GM12878 (cell line): ENCODE data around the gene VSTM1. TPM values are rescaled to one million over a fixed set of nuclear protein-coding genes. Genes with fewer than 3 reads are reported as not detected.

Source experiments
- ATAC-seq: fragments of 200-7000 bp; cut with Tn5 transposase; 3 replicates; pipeline ENCODE4 v1.9.1; 2020; ENCODE audit warnings: mild to moderate bottlenecking, moderate library complexity
- BruUV-seq: library from RNA; stranded (reverse); fragments of 400-500 nt; replicated peaks from 2 replicates; lab custom pipeline; 2021; lab: Mats Ljungman, UMichigan
- CTCF ChIA-PET: fragments of 300-600 bp; sonication (Branson Sonifier 250); formaldehyde crosslinking; extraction: SDS; loops from one replicate; lab custom pipeline; 2021; ENCODE audit warnings: inconsistent platforms; lab: Yijun Ruan, JAX
- POLR2A ChIA-PET: fragments of 350-600 bp; formaldehyde crosslinking; extraction: SDS; loops from one replicate; lab custom pipeline; 2021; ENCODE audit warnings: inconsistent platforms; lab: Charles Lee
- RAD21 ChIA-PET: fragments of 300-600 bp; sonication (Branson Sonifier 250); formaldehyde crosslinking; loops from one replicate; lab custom pipeline; 2023; ENCODE audit warnings: antibody characterized with exemption; ENCODE audit not compliant: unreplicated experiment; lab: Charles Lee
- SMC1A ChIA-PET: fragments of 300-600 bp; sonication (Branson Sonifier 250); formaldehyde crosslinking; loops from one replicate; lab custom pipeline; 2023; ENCODE audit not compliant: unreplicated experiment, uncharacterized antibody; lab: Charles Lee
- DNase-seq: peaks from one replicate; pipeline ENCODE4 v3.0.0-alpha.2; 2011; ENCODE audit warnings: low read depth, low spot score
- FAIRE-seq: peaks from 3 replicates; lab custom pipeline; 2011; peaks lifted over from hg19 to GRCh38; lab: Jason Lieb, UNC
- H2AFZ ChIP-seq: 2 replicates; pipeline ENCODE4 v1.6.0; 2011; ENCODE audit warnings: low read depth, low read length, control low read depth; ENCODE audit not compliant: control insufficient read depth
- H3K27ac ChIP-seq: 2 replicates; pipeline ENCODE4 v1.5.1; 2011; ENCODE audit warnings: control low read depth; ENCODE audit not compliant: control insufficient read depth, insufficient read depth
- H3K27me3 ChIP-seq, 2 experiments: replicated peaks in 1 of 2; 2 replicates each; pipeline versions ENCODE4 v1.6.0 to v1.6.1; 2011; ENCODE audit warnings: low read length in 1 of 2; ENCODE audit not compliant: control insufficient read depth in 2 of 2, insufficient read depth in 2 of 2
- H3K36me3 ChIP-seq, 2 experiments: 2 replicates each; pipeline ENCODE4 v1.5.1; 2011; ENCODE audit warnings: low read length in 1 of 2; ENCODE audit not compliant: control insufficient read depth in 2 of 2, insufficient read depth in 2 of 2
- H3K4me1 ChIP-seq: 2 replicates; pipeline ENCODE4 v1.6.1; 2011; ENCODE audit warnings: mild to moderate bottlenecking, low read length, moderate library complexity, mixed read lengths; ENCODE audit not compliant: control insufficient read depth, insufficient read depth
- H3K4me2 ChIP-seq: 2 replicates; pipeline ENCODE4 v1.6.0; 2011; ENCODE audit warnings: control low read depth; ENCODE audit not compliant: control insufficient read depth, insufficient read depth
- H3K4me3 ChIP-seq: fragments of 200-600 bp; sonication (generic); 2 replicates; pipeline ENCODE4 v1.5.1; 2016
- H3K79me2 ChIP-seq: 2 replicates; pipeline ENCODE4 v1.6.0; 2011; ENCODE audit warnings: low read length; ENCODE audit not compliant: control insufficient read depth, insufficient read depth
- H3K9ac ChIP-seq: 2 replicates; pipeline ENCODE4 v1.8.0; 2011; ENCODE audit warnings: low read length, control low read depth, mixed read lengths; ENCODE audit not compliant: control insufficient read depth, insufficient read depth
- H3K9me3 ChIP-seq: replicated peaks from 3 replicates; pipeline ENCODE4 v1.5.1; 2011; ENCODE audit warnings: mild to moderate bottlenecking, low read length; ENCODE audit not compliant: control insufficient read depth, insufficient read depth
- H4K20me1 ChIP-seq: 2 replicates; pipeline ENCODE4 v1.6.0; 2011; ENCODE audit not compliant: control insufficient read depth, insufficient read depth
- EZH2 ChIP-seq: IDR thresholded peaks from 2 replicates; pipeline ENCODE4 v1.6.1; 2012; ENCODE audit warnings: low read depth, mild to moderate bottlenecking, control low read depth, inconsistent platforms, low read length, borderline replicate concordance; ENCODE audit not compliant: control insufficient read depth
- GABPA ChIP-seq: IDR thresholded peaks from 2 replicates; pipeline ENCODE4 v1.6.1; 2014; ENCODE audit warnings: antibody characterized with exemption, low read depth, mild to moderate bottlenecking, inconsistent platforms
- IKZF1 ChIP-seq: fragments of 450-650 bp; conservative IDR thresholded peaks from 2 replicates; pipeline ENCODE4 v1.6.1; 2017; ENCODE audit warnings: antibody characterized with exemption, mild to moderate bottlenecking
- NR2F1 ChIP-seq: fragments of 450-650 bp; conservative IDR thresholded peaks from 2 replicates; pipeline ENCODE4 v1.6.1; 2017; ENCODE audit warnings: mild to moderate bottlenecking
- ZBED1 ChIP-seq: IDR thresholded peaks from 2 replicates; pipeline ENCODE4 v1.6.1; 2016; ENCODE audit warnings: borderline replicate concordance
- WGBS: methylation state at CpG from one replicate; pipeline ENCODE4 v1.1.6; 2016; ENCODE audit warnings: low lambda C conversion rate; ENCODE audit not compliant: insufficient replicate concordance, insufficient coverage; ENCODE audit errors: missing lambda C conversion rate; 5-methylcytosine and 5-hydroxymethylcytosine counted together
- in situ Hi-C: fragments of 300-500 bp; cut with MboI; formaldehyde crosslinking; loops from 9 replicates; pipeline ENCODE4 v1.14.3; 2018; ENCODE audit warnings: mixed read lengths
- intact Hi-C: fragments of 100-400 bp; cut with micrococcal nuclease; formaldehyde crosslinking; loops from one replicate; pipeline ENCODE4 v1.14.2; 2022; ENCODE audit not compliant: unreplicated experiment
- polyA plus RNA-seq, 11 experiments: library from polyadenylated mRNA; depleted of rRNA in 4 of 11; unstranded in 6 of 11; stranded (reverse) in 5 of 11; fragments of >200 nt; fragmentation: Nextera tagmentation in 4 of 11; fragmentation: Illumina TruSeq in 1 of 11; extraction: Ambion mirVana in 4 of 11; extraction: Trizol in 1 of 11; gene quantifications; 1 replicate in 1 of 11; 2 replicates in 10 of 11; pipeline versions ENCODE4 v1.2.1 to v1.2.3, GENCODE V29; 2011 to 2016; ENCODE audit warnings: inconsistent platforms in 2 of 11, missing spikeins in 2 of 11, low read depth in 1 of 11
- total RNA-seq, 4 experiments: library from RNA; depleted of rRNA in 3 of 4; stranded (reverse); fragments of >200 nt in 3 of 4; fragmentation: Illumina TruSeq in 1 of 4; extraction: Trizol in 1 of 4; gene quantifications; 2 replicates each; pipeline versions ENCODE4 v1.2.1 to v1.2.3, GENCODE V29; 2013 to 2021
- TF ChIP-seq, protein P1 (sequence below): IDR thresholded peaks from 2 replicates; pipeline ENCODE4 v1.6.1; 2012; ENCODE audit warnings: mild to moderate bottlenecking, low read depth, low read length
- TF ChIP-seq, protein P2 (sequence below): fragments of 450-650 bp; formaldehyde crosslinking; IDR thresholded peaks from 2 replicates; pipeline ENCODE4 v1.5.0; 2022; ENCODE audit warnings: mild to moderate bottlenecking, missing genetic modification characterization
- TF ChIP-seq, protein P3 (sequence below): fragments of 450-650 bp; IDR thresholded peaks from 2 replicates; pipeline ENCODE4 v1.6.1; 2016; ENCODE audit warnings: mild to moderate bottlenecking, moderate library complexity, borderline replicate concordance
- TF ChIP-seq, protein P4 (sequence below), 3 experiments: IDR thresholded peaks in 2 of 3; conservative IDR thresholded peaks in 1 of 3; 2 replicates each; pipeline ENCODE4 v1.5.1; 2011; ENCODE audit warnings: low read depth in 3 of 3, low read length in 3 of 3, mild to moderate bottlenecking in 3 of 3, control low read depth in 2 of 3, moderate library complexity in 2 of 3, inconsistent platforms in 1 of 3, mixed read lengths in 1 of 3; ENCODE audit not compliant: control insufficient read depth in 2 of 3, insufficient read depth in 1 of 3; ENCODE audit errors: extremely low read depth in 1 of 3

Gene VSTM1
- total and polyA plus RNA-seq, 10 of the 15 experiments (the other 5 are each of a cell fraction or from before 2014, with no cell fraction given), result not detected

DNA sequence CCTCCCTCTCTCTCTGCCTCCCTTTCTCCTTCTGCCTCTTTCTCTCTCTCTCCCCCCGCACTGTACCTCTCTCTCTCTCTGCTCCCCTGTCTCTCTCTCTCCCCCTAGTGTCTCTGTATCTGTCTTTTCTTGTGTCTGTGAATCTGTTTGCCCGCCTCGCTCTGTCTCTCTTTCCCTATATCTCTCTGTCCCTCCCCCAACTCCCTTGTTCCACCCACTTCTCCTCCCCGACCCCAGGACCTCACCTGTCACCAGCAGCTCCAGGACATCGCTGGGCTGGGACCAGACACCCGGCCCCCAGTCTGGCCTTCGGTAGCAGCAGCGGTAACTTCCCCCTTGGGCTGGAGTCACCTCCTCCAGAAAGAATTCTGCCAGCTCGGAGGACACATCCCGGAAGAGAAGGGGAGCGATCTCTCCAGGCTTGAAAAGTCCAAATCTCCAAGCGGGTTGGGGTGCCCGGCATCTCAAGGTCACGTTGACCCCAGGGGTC, 33.0 kb upstream of the VSTM1 start:
- no peak for FAIRE-seq
- intact Hi-C loops, result no loop called here
- H3K4me2 ChIP-seq, result peak overlapping the region; percentile 74
- SMC1A ChIA-PET, result no interaction called here
- DNase-seq, result no peak
- POLR2A ChIA-PET, result interaction anchor here (0.6 kb wide), 2 partner anchors 24 to 1551 kb away, joined by 3 to 7 read pairs; no protein-coding TSS in a partner anchor
- 0 out of 2 replicates have a peak overlapping the region, but pooled peaks have one; percentile 34 for H3K9ac ChIP-seq
- in situ Hi-C loops, result no loop called here
- peaks cover 2% of the 10 kb centered on the region; the same call in 2 of the 3 replicates for H3K9me3 ChIP-seq
- CTCF ChIA-PET, result no interaction called here
- RAD21 ChIA-PET, result no interaction called here
- H3K4me1 ChIP-seq, result no peaks in the 10 kb centered on the region
- 7% methylated on average over 12 of the region's 14 CpGs for WGBS
- no peaks in the 10 kb centered on the region for H3K79me2 ChIP-seq
- no peaks in the 10 kb centered on the region; a peak in 2 of 4 replicates for H3K27me3 ChIP-seq
- no peak overlapping the region for H3K4me3 ChIP-seq
- H2AFZ ChIP-seq, result peak overlapping the region; percentile 65
- no peaks in the 10 kb centered on the region for H4K20me1 ChIP-seq
- no TSS peak for BruUV-seq
- no peaks in the 10 kb centered on the region for H3K36me3 ChIP-seq
- ATAC-seq, result peak; percentile 38; the same call in 1 of the 3 replicates
- no peak overlapping the region for H3K27ac ChIP-seq
- TF ChIP-seq, protein P1, sequence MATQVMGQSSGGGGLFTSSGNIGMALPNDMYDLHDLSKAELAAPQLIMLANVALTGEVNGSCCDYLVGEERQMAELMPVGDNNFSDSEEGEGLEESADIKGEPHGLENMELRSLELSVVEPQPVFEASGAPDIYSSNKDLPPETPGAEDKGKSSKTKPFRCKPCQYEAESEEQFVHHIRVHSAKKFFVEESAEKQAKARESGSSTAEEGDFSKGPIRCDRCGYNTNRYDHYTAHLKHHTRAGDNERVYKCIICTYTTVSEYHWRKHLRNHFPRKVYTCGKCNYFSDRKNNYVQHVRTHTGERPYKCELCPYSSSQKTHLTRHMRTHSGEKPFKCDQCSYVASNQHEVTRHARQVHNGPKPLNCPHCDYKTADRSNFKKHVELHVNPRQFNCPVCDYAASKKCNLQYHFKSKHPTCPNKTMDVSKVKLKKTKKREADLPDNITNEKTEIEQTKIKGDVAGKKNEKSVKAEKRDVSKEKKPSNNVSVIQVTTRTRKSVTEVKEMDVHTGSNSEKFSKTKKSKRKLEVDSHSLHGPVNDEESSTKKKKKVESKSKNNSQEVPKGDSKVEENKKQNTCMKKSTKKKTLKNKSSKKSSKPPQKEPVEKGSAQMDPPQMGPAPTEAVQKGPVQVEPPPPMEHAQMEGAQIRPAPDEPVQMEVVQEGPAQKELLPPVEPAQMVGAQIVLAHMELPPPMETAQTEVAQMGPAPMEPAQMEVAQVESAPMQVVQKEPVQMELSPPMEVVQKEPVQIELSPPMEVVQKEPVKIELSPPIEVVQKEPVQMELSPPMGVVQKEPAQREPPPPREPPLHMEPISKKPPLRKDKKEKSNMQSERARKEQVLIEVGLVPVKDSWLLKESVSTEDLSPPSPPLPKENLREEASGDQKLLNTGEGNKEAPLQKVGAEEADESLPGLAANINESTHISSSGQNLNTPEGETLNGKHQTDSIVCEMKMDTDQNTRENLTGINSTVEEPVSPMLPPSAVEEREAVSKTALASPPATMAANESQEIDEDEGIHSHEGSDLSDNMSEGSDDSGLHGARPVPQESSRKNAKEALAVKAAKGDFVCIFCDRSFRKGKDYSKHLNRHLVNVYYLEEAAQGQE, result no peak
- TF ChIP-seq NR2F1 (0 out of 2 replicates have a peak, but pooled peaks have one; percentile 37), EZH2 (no peak), GABPA (no peak), IKZF1 (0 out of 2 replicates have a peak, but pooled peaks have one; percentile 18), ZBED1 (no peak)
- TF ChIP-seq, protein P2, sequence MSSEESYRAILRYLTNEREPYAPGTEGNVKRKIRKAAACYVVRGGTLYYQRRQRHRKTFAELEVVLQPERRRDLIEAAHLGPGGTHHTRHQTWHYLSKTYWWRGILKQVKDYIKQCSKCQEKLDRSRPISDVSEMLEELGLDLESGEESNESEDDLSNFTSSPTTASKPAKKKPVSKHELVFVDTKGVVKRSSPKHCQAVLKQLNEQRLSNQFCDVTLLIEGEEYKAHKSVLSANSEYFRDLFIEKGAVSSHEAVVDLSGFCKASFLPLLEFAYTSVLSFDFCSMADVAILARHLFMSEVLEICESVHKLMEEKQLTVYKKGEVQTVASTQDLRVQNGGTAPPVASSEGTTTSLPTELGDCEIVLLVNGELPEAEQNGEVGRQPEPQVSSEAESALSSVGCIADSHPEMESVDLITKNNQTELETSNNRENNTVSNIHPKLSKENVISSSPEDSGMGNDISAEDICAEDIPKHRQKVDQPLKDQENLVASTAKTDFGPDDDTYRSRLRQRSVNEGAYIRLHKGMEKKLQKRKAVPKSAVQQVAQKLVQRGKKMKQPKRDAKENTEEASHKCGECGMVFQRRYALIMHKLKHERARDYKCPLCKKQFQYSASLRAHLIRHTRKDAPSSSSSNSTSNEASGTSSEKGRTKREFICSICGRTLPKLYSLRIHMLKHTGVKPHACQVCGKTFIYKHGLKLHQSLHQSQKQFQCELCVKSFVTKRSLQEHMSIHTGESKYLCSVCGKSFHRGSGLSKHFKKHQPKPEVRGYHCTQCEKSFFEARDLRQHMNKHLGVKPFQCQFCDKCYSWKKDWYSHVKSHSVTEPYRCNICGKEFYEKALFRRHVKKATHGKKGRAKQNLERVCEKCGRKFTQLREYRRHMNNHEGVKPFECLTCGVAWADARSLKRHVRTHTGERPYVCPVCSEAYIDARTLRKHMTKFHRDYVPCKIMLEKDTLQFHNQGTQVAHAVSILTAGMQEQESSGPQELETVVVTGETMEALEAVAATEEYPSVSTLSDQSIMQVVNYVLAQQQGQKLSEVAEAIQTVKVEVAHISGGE, result no peak
- TF ChIP-seq, protein P3, sequence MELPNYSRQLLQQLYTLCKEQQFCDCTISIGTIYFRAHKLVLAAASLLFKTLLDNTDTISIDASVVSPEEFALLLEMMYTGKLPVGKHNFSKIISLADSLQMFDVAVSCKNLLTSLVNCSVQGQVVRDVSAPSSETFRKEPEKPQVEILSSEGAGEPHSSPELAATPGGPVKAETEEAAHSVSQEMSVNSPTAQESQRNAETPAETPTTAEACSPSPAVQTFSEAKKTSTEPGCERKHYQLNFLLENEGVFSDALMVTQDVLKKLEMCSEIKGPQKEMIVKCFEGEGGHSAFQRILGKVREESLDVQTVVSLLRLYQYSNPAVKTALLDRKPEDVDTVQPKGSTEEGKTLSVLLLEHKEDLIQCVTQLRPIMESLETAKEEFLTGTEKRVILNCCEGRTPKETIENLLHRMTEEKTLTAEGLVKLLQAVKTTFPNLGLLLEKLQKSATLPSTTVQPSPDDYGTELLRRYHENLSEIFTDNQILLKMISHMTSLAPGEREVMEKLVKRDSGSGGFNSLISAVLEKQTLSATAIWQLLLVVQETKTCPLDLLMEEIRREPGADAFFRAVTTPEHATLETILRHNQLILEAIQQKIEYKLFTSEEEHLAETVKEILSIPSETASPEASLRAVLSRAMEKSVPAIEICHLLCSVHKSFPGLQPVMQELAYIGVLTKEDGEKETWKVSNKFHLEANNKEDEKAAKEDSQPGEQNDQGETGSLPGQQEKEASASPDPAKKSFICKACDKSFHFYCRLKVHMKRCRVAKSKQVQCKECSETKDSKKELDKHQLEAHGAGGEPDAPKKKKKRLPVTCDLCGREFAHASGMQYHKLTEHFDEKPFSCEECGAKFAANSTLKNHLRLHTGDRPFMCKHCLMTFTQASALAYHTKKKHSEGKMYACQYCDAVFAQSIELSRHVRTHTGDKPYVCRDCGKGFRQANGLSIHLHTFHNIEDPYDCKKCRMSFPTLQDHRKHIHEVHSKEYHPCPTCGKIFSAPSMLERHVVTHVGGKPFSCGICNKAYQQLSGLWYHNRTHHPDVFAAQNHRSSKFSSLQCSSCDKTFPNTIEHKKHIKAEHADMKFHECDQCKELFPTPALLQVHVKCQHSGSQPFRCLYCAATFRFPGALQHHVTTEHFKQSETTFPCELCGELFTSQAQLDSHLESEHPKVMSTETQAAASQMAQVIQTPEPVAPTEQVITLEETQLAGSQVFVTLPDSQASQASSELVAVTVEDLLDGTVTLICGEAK, result no peak
- TF ChIP-seq, protein P4, sequence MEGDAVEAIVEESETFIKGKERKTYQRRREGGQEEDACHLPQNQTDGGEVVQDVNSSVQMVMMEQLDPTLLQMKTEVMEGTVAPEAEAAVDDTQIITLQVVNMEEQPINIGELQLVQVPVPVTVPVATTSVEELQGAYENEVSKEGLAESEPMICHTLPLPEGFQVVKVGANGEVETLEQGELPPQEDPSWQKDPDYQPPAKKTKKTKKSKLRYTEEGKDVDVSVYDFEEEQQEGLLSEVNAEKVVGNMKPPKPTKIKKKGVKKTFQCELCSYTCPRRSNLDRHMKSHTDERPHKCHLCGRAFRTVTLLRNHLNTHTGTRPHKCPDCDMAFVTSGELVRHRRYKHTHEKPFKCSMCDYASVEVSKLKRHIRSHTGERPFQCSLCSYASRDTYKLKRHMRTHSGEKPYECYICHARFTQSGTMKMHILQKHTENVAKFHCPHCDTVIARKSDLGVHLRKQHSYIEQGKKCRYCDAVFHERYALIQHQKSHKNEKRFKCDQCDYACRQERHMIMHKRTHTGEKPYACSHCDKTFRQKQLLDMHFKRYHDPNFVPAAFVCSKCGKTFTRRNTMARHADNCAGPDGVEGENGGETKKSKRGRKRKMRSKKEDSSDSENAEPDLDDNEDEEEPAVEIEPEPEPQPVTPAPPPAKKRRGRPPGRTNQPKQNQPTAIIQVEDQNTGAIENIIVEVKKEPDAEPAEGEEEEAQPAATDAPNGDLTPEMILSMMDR (IDR thresholded peaks at IDR 0.05 in 2 of 3, conservative IDR thresholded peaks at IDR 0.05 in 1 of 3; ENCODE audit: control insufficient read depth in 2 of 3, extremely low read depth in 1 of 3, insufficient read depth in 1 of 3, low read depth in 3 of 3, low read length in 3 of 3), result peak; percentile 4 to 28 (median 22); a peak in 1 of 6 replicates
